D721Med (cell line): ENCODE measurements around the gene SH2D3C.

Experiments used
- DNase-seq: peaks from one replicate; pipeline ENCODE4 v3.0.0; 2011; ENCODE audit warnings: low spot score; ENCODE audit not compliant: insufficient read length
- FAIRE-seq: peaks from 2 replicates; lab custom pipeline; 2011; peaks lifted over from hg19 to GRCh38; lab: Jason Lieb, UNC
- TF ChIP-seq, protein P1 (sequence below): IDR thresholded peaks from 2 replicates; pipeline ENCODE4 v1.5.1; 2012; ENCODE audit warnings: mild to moderate bottlenecking, control low read depth; ENCODE audit not compliant: insufficient read depth; ENCODE audit errors: missing control alignments

The SH2D3C gene

DNA sequence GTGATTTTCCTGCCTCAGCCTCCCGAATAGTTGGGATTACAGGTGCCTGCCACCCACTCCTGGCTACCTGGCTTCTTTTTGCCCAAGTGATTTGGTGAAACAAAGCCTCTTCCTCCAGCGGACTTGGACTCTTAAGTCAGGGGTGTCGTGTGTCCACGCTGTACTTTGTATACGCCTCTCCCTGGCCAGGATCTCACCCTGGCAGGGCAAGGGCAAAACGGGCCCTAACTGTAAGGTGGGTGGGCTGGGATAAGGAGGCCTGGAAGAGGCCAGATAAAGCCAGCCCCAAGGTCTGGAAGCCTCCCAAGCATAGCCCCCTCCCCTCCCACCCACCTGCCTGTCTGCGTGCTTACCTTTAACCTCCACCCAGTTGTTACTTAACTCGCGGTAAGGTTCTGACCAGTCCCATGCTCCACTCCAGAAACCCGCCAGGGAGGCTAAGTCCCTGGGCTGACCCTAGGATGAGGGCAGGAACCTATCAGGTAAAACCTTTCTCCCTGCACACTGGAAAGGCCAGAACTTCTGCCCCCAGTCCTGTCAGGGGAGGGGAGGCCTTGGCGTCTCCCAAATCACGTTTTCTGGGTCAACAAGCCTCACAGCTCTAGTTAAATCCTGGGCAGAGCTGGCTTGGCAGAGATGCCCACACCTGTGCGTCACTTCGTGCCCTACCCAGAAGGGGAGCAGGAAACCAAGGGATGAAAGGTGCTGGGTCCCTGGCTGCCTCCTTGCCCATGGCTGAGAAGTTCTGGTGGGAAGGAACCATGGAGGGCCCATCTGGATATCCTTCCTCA, 15.7 kb upstream of the SH2D3C start:
- TF ChIP-seq, protein P1, sequence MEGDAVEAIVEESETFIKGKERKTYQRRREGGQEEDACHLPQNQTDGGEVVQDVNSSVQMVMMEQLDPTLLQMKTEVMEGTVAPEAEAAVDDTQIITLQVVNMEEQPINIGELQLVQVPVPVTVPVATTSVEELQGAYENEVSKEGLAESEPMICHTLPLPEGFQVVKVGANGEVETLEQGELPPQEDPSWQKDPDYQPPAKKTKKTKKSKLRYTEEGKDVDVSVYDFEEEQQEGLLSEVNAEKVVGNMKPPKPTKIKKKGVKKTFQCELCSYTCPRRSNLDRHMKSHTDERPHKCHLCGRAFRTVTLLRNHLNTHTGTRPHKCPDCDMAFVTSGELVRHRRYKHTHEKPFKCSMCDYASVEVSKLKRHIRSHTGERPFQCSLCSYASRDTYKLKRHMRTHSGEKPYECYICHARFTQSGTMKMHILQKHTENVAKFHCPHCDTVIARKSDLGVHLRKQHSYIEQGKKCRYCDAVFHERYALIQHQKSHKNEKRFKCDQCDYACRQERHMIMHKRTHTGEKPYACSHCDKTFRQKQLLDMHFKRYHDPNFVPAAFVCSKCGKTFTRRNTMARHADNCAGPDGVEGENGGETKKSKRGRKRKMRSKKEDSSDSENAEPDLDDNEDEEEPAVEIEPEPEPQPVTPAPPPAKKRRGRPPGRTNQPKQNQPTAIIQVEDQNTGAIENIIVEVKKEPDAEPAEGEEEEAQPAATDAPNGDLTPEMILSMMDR: no peak
- FAIRE-seq (no peak), DNase-seq (no peak)

DNA sequence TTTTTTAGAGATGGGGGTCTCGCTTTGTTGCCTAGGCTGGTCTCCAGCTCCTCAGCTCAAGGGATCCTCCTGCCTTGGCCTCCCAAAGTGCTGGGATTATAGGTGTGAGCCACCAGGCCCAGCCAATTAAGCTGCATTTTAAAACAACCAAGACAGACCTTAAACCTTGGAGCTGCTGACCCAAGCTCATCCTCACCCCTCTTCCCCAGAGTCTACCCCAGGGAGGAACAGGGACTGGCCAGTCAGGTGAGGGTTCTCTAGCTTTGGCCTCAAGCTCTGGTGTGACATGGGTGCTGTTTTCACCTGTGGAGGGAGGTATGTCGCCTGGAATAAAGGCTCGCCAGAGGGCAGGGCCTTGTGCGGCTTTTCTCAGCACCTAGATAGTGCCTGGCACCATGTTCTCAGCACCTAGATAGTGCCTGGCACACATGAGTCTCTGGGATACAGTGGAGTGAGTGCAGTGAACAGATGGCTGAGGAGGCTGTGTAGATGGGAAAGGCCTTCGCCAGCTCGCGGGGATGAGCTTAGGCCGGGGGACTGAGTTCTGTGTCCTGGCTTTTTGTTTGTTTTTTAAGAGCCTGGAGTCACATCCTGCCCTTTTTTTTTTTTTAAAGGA, 14.7 kb upstream of the SH2D3C start:
- TF ChIP-seq, protein P1: no peak
- DNase-seq: no peak
- FAIRE-seq: no peak

DNA sequence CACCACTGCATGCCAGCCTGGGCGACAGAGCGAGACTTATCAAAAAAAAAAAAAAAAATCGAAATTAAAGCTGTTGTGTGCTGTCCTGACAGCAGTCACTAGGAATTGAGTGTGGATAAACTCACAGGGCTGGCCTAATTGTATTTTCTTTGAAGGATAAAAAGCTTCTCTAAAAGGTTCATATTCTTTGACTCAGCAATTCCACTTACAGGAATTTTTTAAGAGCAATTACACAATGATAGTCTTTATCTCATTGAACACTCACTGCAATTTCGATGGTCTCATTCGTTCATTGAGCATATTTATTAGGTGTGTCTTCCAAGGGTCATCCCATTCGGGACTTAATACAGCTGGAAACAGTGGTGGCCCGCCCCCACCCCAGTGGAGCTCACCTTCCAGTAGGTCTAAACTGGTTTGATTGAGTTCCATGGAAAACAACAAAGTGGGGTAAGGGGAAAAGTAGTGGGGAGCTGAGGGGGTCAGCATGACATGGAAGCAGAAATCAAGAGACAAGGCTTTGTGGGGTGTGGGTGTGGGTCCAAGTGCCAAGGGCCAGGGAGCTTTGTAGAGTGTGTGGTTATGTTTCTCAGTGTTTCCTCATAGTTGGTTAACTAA, 14.1 kb upstream of the SH2D3C start:
- TF ChIP-seq, protein P1: no peak
- FAIRE-seq: no peak
- DNase-seq: no peak

DNA sequence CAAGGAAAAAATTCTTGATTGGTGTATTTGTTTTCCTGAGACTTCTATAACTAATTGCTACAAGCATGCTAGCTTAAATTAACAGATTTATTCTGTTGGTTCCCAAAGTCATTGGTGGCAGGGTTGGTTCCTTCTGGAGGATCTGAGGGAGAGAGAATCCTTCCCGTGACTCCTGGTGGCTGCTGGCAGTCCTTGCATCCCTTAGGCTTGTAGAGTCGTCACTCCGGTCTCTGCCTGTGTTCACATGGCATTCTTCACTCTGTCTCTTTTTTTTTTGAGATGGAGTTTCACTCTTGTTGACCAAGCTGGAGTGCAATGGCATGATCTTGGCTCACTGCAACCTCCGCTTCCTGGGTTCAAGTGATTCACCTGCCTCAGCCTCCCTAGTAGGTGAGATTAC, 12.6 kb upstream of the SH2D3C start:
- FAIRE-seq: no peak
- no peak for DNase-seq
- TF ChIP-seq, protein P1: no peak

DNA sequence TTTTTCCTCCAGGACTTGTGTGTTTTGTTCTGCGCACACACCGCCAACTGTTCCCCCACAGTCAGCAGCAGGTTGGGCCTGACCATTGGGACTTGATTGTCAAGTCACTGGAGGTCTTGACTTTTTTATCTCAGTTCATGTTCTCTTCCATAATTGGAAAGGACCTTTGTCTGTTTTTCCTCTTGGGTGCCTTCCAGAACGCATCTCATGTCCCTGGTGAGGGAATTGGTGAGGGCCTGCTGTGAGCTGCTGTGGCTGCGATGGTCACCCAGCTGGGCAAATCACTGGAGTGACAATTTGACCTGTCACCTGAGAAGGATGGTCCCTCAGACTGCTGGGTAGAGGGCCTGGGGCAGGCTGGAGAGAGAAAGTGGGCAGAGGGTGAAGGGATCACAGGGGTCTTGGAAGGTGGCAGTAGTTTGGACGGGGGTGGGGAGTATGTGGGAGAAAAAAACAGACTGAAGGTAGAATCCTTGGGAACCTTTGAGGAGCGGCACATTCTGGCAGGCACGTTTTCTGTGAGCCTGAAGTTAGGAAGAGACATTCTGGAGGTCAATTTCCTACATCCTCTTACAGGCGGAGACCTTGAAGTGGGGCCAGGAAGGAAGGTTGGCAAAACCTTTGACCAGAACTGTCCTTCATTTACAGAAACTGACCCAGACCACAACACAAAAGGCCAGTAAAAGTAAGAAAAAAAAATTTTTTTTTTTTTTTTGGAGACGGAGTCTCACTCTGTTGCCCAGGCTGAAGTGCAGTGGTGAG, 11.8 kb upstream of the SH2D3C start:
- TF ChIP-seq, protein P1: no peak
- FAIRE-seq (no peak), DNase-seq (no peak)

DNA sequence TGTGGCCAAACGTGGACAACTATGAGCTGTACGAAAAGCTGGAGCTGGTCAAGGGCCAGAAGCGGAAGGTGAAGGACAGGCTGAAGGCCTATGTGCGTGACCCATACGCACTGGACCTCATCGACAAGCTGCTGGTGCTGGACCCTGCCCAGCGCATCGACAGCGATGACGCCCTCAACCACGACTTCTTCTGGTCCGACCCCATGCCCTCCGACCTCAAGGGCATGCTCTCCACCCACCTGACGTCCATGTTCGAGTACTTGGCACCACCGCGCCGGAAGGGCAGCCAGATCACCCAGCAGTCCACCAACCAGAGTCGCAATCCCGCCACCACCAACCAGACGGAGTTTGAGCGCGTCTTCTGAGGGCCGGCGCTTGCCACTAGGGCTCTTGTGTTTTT, 10.7 kb upstream of the SH2D3C start:
- FAIRE-seq: no peak
- DNase-seq: no peak
- TF ChIP-seq, protein P1: no peak
